SK-N-MC (cell line): ENCODE data around the gene CDC73.

Experiments
- EZH2 ChIP-seq: fragments of 200-600 bp; sonication (generic); IDR thresholded peaks from one replicate; pipeline ENCODE4 v1.6.1; 2017; ENCODE audit warnings: antibody characterized with exemption
- POLR2AphosphoS5 ChIP-seq: IDR thresholded peaks from 2 replicates; pipeline ENCODE4 v1.6.1; 2012; ENCODE audit warnings: mild to moderate bottlenecking, low read depth, low read length, borderline replicate concordance

DNA sequence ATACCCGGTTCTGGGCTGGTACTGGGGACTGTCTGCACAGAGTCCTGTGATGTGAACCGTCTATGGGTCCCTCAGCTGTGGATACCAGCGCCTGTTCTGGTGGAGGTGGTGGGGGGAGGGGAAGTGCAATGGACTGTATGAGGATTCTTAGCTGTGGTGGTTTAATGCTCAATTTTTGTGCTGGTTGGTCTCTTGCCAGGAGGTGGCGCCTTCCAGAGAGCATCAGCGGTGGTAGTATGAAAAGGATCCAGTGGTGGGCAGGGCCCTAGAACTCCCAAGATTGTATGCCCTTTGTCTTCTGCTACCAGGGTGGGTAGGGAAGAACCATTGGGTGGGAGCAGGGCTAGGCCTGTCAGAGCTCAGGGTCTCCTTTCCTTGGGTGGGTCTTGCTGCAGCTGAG is 153.9 kb downstream of the CDC73 start:
- TF ChIP-seq POLR2AphosphoS5, result no peak
- TF ChIP-seq EZH2, result no peak
